H1 (cell line): ENCODE data around the gene ADD1.

ENCODE experiments used
- EZH2 ChIP-seq: fragments of 200-600 bp; sonication (generic); IDR thresholded peaks from 2 replicates; pipeline ENCODE4 v1.7.1; 2012; ENCODE audit warnings: low read depth, mild to moderate bottlenecking, moderate library complexity, low read length, inconsistent platforms; ENCODE audit not compliant: severe bottlenecking
- POLR2AphosphoS5 ChIP-seq: IDR thresholded peaks from 2 replicates; pipeline ENCODE4 v1.6.1; 2011; ENCODE audit warnings: low read depth, low read length

DNA sequence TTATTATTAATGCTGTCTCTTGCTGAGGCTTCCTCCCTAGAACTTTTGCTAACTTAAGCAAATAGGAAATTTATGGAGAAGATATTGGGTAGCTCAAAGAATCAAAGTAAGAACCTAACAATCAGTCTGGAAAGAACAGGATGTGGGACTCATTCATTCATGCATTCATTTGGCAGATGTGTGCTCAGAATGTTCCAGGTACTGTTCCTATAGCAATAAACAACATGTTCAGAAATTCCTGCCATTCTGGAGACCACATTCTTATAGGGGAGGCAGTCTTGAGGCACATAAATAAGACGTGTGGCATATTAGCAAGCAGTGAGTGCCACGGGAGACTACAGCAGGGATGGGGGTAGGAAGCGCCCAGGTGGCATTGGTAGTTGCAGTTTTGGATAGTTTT lies 124.7 kb downstream of the ADD1 start:
- TF ChIP-seq EZH2, result no peak
- TF ChIP-seq POLR2AphosphoS5, result no peak
